GM21526 (cell line): Measurements from ENCODE around the gene RDM1.

ENCODE experiments used
- ATAC-seq: cut with Tn5 transposase; IDR thresholded peaks from one replicate; pipeline ENCODE4 v1.9.1; 2021; ENCODE audit warnings: moderate library complexity; ENCODE audit not compliant: unreplicated experiment, low FRiP score

Gene RDM1

DNA sequence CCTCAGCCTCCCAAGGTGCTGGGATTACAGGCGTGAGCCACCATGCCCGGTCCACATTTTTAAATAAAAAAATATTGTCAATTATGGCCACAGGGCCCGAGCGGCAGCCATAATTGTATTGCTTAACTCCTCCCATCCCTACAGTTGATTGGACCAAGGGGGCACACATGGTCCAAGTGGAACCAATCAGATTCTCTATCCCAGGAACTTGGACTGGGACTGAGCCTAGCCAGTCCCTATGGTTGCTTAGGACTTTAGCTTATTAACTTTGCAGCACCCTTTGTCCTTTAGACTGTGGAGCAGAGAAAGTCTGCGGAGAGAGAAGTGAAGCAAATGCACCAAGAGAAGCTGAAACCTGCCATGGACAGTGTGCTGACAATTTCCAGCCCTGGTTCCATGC lies 5.5 kb upstream of the RDM1 start:
- ATAC-seq, result no peak

DNA sequence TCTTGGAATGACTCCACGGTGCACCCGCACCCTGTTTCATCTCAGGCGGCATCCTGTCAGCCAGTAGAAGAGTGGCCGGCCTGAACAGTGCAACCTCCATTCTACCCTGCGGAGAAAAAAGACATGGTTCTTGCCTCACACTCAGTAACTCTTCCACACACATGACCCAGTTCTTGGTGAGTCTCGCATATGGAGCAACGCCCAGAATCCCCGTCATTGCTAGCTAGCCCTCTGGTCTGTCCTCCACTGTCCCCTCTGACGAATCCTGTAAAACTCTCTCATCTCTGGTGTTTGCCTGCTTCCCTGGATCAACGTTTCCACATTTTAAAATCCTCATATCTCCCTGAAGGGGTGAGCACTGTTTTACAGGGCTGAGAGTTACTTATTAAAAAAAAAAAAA lies 4.2 kb upstream of the RDM1 start:
- no peak for ATAC-seq

DNA sequence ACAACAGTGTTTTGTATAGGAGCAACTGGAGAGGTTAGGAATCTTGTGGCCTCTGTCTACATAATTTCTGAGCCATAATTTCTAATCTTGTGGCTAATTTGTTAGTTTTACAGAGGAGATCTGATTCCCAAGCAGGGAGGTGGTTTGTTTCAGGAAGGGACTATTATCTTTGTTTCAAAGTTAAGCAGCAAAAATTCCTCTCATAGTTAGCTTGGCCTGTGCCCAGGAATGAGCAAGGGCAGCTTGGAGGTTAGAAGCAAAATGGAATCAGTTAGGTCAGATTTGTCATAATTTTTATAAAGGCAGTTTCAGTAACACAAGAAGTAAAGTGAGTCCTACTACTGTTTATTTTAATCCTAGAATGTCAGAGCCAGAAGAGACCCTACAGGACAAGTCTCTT lies 2.0 kb upstream of the RDM1 start:
- no peak for ATAC-seq

DNA sequence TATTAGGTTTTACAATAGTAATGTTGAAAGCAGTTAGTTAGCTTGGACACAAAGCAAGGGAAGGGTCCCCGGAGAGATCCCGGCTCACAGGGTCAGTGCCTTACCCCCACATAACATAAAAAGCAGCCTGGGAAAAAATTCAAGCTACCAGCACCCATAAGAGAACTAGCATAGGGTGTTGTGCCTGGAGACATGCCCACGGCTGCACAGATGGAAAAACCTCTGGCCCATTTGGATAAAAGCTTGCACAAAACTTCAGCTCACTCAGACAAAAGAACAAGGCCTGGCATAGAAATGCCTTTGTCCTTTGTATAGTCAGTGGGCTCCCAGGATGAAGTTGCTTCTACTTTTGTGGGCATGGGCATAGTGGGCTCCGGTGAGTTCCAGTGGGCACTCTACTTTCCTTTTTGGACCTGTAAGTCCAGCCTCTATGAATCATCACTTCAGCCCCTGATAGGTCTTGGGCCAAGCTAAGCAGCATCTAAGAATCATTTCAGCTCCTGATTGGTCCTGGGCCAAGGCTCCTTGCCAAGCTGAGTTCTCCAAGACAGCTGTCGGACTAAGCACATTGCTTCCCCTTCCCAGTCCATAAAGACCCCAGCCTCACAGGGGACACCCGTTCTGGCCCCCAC lies 1.3 kb upstream of the RDM1 start:
- ATAC-seq, result no peak

DNA sequence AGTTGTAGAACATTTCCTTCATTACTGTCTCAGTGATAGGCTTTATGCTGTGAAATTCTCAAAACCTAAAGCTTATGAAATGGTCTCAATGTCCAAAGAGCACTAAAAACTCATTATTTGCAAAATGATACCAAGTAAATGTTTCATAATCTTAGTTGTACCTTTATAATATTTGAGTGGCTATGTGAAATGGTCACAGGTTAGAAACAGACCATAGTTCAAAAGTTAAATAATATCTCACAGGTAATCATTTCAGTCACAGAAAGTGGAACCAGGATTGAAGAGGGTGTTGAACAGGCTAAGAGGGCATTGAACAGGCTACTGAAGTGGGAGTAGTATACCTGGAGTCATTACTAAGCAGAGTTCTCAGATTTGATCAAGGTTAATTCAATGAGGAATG lies 2.9 kb downstream of the RDM1 start:
- no peak for ATAC-seq

DNA sequence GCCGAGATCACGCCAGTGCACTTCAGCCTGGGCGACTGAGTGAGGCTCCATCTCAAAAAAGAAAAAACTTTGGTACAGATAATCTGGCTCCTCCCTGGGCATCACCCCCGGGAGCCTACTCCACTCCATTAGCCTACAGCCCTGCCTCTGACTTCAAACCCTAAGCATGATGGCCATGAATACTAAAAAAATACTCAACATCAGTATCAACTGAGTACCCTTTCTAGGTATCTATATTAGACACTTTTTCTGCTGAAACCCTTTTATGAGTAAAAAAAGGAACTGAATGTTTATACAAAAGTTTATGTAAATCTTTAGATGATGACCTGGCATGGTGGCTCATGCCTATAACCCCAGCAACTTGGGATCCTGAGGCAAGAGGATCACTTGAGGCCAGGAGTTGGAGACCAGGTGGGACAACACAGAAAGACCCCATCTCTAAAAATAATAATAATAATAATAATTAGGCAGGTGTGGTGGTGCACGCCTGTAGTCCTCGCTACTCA lies 6.9 kb downstream of the RDM1 start:
- no peak for ATAC-seq

DNA sequence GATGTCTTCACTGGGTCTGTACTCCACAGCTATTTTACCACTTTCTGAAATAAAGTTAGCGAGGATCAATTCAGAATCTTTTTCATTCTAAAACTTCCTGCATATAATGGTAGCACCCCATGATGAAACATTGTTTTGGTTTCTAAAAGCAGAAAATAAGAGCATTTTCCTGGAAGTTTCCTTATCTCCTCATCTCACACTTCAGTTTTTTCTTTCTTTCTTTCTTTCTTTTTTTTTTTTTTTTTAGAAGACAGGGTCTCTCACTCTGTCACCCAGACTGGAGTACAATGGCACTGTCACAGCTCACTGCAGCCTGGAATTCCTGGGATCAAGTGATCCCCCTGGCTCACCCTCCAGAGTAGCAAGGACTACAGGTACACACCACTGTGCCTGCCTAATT lies 10.3 kb downstream of the RDM1 start:
- ATAC-seq, result no peak

DNA sequence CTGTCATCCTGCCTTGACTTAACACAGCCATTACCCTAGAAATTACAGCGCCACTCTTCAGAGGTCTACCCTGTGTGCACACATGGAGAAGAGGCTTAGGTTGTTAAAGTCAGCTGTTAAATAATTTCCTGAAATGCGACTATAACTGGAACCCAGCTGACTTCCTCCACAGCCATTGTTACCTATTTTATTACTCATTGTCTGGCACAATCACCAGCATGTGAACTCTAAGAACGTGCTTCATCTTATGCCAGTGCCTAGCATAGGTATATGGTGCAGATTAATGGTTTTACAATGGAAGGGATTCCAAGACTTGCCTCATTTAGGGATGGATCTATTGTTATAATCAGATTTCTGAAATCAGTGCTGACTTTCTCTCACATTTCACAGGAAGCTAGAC lies 11.9 kb downstream of the RDM1 start:
- no peak for ATAC-seq

DNA sequence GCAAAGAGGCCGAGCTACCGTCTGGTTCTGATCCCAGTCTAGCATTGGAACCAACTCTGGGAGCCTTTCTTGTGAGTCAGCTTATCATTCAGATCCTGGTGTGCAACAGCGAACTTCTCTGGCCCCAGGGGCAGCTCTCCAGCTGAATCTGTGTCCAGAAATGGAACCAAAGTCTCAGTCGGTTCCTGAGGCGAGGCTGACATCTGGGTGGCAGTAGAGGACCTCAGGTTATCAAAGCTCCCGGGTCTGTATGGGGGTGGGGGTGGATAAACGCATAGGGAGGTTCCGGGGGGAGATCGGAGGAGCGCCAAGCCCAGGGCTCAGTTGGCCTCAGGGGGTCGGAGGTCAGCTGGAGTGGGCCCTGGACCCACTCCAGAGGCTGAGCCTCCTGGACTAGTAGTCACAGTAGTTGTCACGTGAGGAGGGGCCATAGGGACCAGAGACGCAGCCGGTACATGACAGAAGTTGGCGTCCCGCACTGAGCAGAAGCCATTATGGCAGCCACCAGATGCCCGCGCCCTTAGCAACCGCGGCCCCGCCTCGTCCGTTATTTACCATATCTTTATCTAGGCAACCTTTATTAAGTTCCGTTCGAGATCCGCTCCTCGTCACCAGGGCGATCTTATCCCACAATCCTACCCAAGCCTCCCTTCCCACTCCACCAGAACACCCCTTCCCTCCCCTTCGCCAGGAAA lies 12.9 kb downstream of the RDM1 start:
- ATAC-seq, result no peak

DNA sequence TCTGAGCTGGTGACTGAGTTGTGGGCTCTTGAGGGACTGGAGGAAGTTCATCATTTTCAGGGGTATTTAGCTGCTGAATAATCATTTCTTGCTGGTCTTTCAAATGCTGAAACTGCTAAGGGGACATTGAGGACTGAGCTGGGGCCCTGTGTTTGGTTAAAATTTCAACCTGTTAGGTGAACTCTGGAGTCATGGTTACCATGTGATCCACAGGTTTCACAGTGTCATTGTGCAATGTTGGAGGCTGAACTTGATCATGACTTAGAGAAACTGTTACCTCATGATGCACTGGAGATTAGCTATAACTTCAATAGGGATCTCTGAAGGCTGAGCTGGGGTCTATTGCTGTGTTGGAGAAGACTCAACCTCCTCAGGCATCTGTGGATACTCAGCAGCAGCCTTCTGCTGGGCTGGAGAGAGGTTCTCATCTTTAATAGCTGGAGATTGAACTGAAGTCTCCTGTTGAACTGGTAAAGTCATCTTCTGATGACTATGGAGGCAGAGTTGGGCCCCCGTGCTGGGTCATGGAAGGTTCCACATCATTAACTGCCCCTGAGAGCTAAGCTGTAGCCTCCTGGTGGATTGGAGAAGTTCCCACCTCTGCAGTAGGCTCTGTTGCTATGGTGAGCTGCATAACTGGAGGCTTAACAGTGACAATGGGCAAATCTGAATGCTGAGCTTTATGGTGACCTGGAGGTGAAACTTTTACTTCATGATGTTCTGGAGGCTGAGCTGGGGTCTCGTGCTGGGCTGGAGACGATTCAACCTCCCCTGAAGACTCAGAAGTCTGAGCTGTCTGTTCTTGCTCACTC lies 15.2 kb downstream of the RDM1 start:
- no peak for ATAC-seq

DNA sequence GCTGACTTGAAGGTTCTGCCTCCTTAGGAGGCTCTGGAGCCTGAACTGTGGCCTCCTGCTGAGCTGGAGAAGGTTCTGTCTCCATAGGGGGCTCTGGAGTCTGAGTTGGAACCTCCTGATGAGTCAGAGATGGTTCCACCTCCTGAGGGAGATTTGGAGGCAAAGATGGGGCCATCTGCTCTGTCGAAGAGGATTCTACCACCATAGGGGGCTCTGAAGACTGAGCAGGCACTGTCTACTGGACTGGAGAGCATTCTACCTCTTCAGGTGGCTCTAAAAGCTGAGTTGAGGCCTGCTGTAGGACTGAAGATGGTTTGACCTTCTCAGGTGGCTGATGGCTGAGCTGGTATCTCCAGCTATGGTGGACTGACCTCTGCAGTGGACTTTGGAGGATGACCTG lies 16.2 kb downstream of the RDM1 start:
- ATAC-seq, result no peak

DNA sequence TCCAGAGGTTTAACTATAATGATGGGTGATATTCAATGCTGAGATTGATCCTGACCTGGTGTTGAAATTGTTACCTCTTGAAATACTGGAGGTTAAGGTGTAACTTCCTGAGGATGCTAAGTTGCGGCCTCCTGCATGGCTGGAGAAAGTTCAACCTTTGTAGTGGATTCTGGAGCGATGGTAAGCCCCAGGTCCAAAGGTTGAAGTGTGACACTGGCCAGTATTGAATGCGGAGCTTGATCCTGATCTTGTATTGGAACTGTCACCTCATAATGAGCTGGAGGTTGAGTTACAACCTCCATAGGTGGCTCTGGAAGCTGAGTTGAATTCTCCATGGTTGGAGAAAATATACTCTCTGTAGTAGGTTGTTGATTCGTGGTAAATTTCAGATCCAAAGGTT lies 17.0 kb downstream of the RDM1 start:
- ATAC-seq, result no peak

DNA sequence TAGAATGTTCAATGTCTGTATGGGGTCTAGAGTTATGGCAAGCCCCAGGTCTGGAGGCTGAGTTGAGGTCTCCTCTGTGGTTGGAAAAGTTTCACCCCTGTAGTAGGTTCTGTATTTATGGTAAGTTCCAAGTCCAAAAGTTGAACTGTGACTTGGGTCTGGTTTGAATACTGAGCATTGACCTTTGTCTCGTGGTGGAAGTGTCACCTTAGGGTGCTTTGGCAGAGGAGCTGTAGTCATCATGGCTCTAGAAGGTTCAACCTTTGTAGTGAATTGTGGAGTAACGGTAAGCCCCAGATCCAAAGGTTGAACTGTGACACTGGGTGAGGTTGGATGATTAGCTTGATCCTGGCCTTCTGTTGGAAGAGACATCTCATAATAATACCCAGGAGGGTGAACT lies 17.6 kb downstream of the RDM1 start:
- no peak for ATAC-seq

DNA sequence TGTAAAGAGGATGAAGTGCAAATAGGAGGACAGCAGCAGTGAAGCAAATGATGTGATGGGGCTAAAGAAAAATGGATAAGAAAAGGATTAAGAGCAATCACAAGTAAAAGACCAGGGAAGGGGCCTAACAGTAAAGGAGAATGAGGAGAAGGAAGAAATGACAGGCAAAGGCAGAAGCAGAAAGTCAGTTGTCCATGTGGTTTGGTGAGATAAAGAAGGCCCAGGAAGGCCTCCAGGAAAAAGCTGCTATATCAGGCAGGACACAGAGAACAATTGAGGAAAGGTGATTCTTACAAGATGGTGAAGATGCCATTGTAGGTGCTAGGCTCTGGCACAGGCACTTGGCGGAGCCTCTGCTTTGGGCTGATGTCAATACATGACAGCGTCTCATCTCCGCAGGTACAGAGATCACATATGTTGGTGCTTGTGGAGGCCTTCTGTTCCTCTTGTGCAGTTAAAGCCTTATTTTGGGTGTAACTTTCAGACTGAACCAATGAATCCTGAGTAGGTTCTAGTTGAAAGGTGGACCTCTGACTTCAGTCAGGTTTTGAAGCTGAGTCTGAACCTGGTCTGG lies 18.1 kb downstream of the RDM1 start:
- no peak for ATAC-seq

DNA sequence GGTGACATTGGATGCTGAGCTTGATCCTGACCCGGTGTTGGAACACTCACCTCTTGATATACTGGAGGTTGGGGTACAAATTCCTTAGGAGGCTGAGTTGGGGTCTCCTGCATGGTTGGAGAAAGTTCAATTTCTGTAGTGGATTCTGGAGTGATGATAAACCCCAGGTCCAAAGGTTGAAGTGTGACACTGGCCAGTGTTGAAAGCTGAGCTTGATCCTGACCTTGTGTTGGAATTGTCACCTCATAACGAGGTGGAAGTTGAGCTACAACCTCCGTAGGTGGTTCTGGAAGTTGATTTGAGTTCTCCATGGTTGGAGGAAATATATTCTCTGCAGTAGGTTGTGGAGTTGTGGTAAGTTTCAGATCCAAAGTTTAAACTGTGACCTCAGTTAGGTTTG lies 21.2 kb downstream of the RDM1 start:
- ATAC-seq, result no peak

DNA sequence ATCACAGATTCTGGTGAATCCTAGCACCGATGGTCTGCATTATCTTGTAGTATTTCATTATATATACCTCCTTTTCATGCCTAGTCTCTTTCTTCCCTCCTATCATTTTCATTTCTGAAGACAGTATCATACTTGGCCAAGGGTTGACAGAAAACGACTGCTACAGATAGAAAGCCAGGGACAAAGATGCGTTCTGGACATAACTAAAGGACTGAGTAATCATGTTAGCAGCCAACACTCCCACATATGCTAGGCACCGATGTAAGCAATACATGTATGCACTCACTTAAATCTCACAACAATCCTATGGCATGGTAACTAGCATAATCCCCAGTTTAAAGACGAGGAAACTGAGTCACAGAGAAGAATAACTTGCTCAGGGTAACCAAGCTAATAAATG lies 22.9 kb downstream of the RDM1 start:
- no peak for ATAC-seq

DNA sequence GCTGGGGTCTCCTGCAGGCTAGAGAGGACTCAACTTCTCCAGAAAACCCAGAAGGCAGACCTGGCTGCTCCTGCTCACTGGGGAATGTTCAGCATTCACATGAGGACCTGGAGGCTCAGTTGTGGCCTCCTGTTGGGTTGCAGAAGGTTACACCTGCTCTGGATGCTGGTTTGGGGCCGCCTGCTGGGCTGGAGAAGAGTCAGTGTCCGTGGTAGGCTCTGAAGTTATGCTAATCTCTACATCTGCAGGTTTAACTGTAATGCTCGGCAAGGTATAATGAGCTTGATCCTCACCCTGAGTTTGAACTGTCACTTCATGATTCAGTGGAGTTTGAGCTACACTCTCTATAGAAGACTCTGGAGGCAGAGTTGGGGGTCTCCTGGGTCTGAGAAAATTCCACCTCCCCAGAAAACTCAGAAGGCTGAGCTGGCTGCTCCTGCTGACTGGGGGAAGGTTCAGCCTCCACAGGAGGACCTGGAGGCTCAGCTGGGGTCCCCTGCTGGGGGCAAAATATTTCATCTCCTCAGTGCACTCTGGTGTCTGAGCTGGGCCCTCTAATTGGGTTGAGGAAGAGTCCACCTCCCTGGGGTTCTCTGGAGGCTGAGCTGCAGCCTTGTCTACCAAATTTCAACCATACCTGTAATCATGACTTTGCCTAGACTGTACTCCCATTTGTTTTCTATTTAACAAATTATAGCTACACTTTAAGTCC lies 23.5 kb downstream of the RDM1 start:
- ATAC-seq, result no peak

DNA sequence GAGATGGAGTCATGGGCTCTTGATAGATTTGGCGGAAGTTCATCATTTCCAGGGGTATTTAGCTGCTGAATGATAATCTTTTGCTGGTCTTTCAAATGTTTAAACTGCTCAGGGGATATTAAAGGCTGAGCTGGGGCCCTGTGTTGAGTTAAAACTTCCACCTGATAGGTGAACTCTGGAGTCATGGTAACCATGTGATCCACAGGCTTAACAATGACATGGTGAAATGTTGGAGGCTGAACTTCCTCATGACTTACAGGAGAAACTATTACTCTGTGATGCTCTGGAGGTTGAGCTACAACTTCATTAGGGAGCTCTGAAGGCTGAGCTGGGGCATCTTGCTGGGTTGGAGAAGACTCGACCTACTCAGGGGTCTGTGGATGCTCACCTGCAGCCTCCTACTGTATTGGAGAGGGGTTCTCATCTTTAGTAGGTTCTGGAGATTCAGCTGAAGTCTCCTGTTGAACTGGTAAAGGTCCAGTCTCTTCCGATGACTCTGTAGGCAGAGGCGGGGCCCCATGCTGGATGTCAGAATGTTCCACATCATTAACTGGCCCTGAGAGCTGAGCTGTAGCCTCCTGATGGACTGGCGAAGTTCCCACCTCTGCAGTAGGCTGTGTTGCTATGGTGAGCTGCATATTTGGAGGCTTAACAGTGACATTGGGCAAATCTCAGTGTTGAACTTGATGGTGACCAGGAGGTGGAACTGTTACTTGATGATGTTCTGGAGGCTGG lies 24.2 kb downstream of the RDM1 start:
- ATAC-seq, result no peak

DNA sequence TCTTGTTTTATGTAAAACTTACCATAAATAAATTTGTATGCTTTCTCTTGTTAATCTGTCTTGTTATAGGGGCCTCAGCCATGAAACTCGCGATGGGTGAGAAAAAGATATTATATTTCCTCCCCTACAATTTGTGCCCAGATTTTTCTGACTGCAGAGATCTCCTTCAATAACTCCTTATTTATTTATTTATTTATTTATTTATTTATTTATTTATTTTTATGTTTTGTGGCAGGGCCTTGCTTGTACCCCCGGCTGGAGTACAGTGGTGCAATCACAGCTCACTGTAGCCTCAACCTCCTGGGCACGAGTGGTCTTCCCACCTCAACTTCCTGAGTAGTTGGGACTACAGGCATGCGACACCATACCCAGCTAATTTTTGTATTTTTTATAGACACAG lies 27.1 kb downstream of the RDM1 start:
- no peak for ATAC-seq

DNA sequence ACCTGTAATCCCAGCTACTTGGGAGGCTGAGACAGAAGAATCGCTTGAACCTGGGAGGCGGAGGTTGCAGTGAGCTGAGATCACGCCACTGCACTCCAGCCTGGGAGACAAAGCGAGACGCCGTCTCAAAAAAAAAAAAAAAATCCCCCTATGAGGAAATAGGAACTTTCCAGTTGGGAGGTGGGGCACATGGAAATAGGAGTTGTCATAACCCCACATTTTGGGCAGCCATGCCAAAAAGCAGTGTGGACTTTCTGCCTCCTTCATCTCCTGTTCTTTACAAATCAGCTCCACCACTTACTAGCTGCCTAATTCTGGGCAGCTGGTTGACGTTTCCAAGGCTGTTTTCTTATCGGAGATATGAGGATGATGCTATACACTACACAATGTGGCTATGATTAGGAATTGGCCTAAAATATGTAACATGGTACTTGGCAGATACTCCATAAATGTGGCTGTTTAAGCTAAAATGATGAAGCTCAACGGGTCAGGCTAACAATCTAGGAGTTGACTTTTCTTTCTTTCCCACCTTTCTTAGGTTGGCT lies 28.9 kb downstream of the RDM1 start:
- ATAC-seq, result no peak
